Glomerular visceral epithelial cell (primary cell): Measurements from ENCODE around the gene WIF1.
A peak's percentile ranks its signal among the peaks of the same experiment; 100 is the strongest.

Source experiments
- DNase-seq: peaks from one replicate; pipeline ENCODE4 v3.0.0-alpha.2; 2016; ENCODE audit errors: extremely low spot score

Gene WIF1

GRCh38 chr12:65121049-65121955 lies at the start of gene WIF1:
TSS of gene WIF1 (minus strand) at chr12:65121305. CDS start at chr12:65121191, 114 bp downstream.
- peak; percentile 13 for DNase-seq

DNA sequence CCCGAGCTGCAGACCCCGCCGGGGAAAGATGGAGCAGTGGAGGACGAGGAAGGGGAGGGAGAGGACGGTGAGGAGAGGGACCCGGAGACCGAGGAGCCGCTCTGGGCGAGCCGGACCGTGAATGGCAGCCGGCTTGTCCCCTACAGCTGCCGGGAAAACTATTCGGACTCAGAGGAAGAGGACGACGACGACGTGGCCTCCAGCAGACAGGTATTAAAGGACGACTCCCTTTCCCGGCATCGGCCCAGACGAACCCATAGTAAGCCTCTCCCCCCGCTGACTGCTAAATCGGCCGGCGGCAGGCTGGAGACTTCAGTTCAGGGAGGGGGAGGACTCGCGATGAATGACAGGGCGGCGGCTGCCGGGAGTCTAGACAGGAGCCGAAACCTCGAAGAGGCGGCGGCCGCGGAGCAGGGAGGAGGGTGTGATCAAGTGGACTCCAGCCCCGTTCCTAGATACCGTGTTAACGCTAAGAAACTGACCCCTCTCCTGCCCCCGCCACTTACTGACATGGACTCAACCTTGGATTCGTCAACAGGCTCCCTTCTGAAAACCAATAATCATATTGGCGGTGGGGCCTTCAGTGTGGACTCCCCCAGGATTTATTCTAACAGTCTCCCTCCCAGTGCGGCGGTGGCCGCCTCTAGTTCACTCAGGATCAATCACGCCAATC lies 49.2 kb upstream of the WIF1 start:
- peak; percentile 60 for DNase-seq

DNA sequence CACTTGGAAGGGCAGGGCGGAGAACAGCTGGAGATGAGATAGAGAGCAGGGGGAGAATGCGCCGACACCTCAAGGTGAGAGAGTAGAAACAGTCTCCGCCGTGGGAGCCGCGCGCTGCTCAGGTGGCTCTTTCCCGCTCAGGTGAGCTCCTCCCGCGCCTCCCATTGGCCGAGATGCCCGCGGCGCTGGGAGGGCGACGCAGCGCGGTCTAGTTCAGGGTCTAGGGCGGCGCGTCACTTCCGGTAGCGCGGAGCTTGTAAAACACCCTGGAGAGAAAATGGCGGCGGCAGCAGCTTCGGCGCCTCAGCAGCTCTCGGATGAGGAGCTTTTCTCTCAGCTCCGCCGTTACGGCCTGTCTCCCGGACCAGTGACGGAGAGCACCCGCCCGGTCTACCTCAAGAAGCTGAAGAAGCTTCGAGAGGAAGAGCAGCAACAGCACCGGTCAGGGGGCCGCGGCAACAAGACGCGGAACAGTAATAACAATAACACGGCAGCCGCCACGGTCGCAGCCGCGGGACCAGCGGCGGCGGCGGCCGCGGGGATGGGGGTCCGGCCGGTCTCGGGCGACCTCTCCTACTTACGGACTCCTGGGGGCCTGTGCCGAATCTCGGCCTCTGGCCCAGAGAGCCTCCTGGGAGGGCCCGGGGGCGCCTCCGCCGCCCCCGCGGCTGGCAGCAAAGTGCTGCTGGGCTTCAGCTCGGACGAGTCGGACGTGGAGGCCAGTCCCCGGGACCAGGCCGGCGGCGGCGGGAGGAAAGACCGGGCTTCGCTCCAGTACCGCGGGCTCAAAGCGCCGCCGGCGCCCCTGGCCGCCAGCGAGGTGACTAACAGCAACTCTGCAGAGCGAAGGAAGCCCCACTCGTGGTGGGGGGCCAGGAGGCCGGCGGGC lies 48.5 kb upstream of the WIF1 start, which contains the start of gene LEMD3:
Gene LEMD3 (plus strand): TSS at position 264 of the 889 bp plus-strand sequence. CDS start 14 bp downstream, at position 278.
- DNase-seq, result peak; percentile 87

DNA sequence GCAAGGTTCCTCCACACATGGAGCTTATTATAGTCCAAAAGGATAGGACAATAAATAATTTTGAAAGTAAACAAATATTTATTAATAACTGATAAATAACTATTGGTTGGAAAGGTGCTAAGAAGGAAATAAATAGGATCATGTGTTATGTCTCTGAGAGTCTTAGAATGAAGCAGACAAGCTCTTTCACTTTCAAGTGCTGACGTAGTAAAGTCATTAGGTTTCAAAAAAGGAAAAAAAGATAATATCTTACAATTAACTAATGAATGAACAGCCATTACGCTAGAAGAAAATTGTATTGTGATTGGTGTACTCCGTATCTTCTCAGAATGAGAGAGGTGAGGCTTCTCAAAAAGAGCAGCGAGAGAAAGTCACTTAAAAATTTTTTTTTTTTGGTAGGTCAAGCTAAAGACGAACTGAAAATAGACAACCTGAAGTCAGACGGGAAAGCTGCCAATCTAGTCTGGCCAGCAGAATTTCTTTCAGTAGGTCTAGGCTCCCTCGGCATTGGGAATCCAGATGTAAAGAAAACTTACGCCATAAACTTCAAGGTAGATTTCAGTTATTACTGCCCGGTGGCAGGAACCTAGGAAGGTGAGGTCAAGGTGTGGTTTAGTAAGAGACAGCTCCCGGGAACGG lies 47.7 kb upstream of the WIF1 start:
- no peak for DNase-seq

DNA sequence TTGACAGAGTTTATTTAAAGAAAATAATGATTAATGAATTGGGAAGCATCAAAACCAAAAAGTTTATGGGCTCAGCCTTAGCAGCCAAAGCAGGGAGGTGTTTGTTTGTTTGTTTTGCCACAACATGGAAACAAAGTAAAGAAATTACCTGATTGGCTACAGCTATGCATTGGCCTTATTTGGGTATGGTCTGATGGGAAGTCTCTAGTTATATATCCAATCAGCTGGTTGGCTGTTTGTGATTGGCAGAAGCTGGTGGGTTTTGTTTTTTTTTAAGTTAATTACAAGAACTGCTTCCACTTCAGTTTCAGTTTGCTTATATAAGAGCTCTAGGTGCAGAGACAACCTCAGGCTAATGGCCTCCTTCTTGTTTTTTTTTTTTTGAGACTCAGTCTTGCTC lies 43.7 kb upstream of the WIF1 start:
- no peak for DNase-seq

- no peak for DNase-seq
Measured at GRCh38 chr12:65164244-65164643, 43.1 kb upstream of the WIF1 start.

DNA sequence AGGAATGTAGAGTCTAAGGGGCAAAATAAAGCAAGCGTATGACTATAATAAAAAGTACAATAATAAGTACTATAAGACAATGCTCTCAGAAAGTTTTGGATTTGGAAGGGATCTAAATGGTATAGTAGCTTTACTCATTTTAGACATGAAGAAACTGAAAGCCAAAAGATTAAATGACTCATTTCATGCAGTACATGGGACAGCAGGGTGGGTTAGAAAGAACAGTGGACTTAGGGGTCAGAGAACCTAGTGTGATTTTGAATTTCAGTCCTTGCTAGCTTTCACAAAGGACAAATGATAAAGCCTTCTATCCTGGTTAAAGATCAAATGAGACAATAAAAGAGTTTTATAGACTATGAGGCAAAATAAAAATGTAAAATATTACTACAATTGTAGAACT lies 41.5 kb upstream of the WIF1 start:
- DNase-seq, result no peak

- no peak for DNase-seq
Measured at GRCh38 chr12:65157091-65157490, 36.0 kb upstream of the WIF1 start.

DNA sequence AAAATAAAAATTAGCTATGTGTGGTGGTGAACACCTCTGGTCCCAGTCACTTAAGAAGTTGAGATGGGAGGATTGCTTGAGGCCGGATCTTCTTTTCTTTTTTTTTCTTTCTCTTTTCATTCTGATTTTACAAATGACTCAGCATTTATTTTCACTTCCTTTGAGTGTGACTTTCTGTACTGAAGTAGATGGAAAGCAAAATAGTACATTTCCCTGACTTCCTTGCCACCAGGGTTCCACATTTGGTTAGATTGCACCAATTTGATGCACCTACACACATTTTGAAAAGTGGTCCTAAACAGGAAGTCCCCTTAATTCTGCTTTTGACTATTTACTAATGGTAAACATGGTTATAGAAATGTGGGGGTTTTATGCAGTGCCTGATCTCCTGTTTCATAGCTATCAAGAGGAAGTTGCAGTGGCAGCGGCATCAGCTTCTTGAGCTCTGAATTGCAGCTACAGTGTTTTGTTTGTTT lies 35.3 kb upstream of the WIF1 start:
- no peak for DNase-seq

GRCh38 chr12:65155784-65156183 lies 34.7 kb upstream of the WIF1 start:
- DNase-seq, result no peak

GRCh38 chr12:65152596-65152995 lies 31.5 kb upstream of the WIF1 start:
- DNase-seq, result no peak

DNA sequence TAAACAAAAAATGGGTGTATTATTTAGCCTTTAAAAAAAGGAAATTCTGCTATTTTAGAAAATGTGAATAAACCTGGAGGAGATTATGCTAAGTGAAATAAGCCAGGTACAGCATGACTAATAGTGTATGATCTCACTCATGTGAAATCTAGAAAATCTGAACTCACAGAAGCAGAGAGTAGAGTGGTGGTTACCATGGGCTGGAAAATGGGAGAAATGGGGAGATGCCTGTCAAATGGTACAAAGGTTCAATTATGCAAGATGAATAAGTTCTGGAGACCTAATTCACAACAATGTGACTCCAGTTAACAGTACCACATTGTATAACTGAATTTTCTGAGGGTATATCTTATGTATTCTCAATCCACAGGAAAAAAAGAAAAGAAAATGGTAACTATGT lies 30.9 kb upstream of the WIF1 start:
- peak; percentile 12 for DNase-seq

GRCh38 chr12:65147312-65147905 lies 26.3 kb upstream of the WIF1 start:
- DNase-seq, result no peak

DNA sequence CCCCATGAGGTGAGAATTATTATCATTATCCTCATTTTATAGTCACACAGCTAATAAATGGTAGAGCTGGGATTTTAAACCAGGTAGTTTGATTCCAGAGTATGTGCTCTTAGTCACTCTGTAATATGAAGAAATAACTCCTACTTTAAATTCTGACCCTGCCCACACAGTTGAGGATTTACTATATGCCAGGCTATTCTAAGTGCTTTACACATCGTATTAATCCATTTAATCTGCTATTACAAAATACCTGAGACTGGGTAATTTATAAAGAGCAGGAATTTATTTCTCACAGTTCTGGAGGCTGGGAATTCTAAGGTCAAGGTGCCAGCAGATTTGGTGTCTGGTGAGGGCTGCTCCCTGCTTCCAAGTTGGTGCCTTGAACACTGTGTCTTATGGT lies 19.6 kb upstream of the WIF1 start:
- no peak for DNase-seq

GRCh38 chr12:65139389-65139788 lies 18.3 kb upstream of the WIF1 start:
- no peak for DNase-seq

DNA sequence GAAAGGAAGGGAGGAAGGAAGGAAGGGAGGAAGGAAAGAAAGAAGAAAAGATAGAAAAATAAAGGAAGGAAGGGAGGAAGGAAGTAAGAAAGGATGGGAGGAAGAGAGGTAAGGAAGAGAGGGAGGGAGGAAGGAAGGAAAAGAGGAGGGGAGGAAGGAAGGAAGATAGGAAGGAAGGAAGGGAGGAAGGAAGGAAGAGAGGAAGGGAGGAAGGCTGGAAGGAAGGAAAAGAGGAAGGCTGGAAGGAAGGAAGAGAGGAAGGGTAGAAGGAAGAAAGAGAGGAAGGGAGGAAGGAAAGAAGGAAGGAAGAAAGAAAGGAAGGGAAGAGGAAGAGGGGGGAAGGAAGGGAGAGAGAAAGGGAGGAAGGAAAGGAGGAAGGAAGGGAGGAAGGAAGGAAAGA lies 12.8 kb upstream of the WIF1 start:
- DNase-seq, result no peak

DNA sequence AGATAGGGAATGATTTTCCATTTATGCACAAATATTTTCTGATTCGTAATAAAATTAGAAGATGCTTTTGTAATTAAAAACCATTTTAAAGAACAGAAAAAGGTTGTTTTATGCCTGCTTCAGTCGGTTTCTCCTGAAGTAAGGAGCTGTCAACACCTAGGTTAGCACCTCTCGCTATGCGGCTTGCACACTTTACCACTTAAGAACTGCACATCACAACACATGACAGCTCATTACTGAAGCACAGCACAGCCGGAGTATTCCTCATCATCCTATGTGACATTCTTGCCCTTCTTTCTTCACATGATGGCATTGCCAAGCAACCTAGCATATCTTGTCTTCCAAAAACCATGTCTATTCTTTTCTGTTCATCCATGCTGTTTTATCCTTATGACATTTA lies 5.4 kb upstream of the WIF1 start:
- no peak for DNase-seq

GRCh38 chr12:65125975-65126374 lies 4.9 kb upstream of the WIF1 start:
- no peak for DNase-seq

DNA sequence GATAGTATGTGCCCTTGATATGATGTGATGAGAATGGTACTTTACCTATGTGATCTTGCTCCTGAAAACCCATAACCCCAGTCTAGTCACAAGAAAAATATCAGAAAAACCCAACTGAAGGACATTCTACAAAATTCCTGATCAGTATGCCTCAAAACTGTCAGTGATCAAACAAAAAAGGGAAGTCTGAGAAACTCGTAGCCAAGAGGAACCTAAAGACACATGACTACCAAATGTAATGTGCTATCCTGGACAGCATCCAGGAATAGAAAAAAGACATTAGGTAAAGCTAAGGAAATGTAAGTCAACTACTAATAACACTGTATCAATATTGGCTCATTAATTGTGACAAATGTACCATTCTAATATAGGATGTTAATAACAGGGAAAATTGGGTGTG lies 4.1 kb upstream of the WIF1 start:
- no peak for DNase-seq

DNA sequence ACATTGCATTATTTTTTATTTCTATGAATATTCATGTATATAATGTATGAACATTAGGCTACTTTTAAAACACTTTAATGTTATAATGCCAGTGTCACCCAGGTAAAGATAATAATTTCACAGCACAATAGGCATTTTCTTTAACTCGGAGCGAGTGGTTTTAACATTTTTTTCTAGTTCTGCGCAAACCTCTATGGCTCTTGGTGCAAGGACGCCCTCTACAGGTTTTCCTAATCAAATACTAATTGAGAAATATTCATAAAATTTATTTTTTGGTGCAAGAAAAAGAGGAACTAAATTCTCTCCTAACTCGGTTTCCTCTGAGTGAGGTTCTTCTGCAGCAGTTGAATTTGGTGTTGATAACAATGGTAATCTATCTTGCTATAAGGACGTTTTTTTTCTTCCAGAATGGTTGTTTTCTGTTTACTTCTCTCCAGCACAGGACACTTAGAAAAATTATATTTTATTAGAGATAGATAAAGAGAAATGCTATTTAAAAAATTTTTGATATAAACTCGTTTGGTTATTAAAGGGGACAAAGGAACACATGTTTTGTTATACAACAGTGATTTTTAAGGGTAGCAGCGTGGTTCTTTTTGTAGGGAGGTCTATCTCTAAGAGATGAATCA lies 2.4 kb upstream of the WIF1 start:
- DNase-seq, result peak; percentile 20

- DNase-seq, result no peak
Measured at GRCh38 chr12:65122703-65123102, 1.6 kb upstream of the WIF1 start.
